ENCODE measurements around the gene ANXA1. TPM values are rescaled to one million over a fixed set of nuclear protein-coding genes. Genes with fewer than 3 reads are reported as not detected.
A peak's percentile ranks its signal among the peaks of the same experiment; 100 is the strongest.
"Not testable (repeated sequence)": the region's sequence is repeated elsewhere in the genome, so short reads cannot be mapped to it uniquely, and the experiment has no call there.

The ANXA1 gene, protein sequence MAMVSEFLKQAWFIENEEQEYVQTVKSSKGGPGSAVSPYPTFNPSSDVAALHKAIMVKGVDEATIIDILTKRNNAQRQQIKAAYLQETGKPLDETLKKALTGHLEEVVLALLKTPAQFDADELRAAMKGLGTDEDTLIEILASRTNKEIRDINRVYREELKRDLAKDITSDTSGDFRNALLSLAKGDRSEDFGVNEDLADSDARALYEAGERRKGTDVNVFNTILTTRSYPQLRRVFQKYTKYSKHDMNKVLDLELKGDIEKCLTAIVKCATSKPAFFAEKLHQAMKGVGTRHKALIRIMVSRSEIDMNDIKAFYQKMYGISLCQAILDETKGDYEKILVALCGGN
- polyA plus RNA-seq (2013), result 1,785 and 1,843 TPM in 2 replicates

DNA sequence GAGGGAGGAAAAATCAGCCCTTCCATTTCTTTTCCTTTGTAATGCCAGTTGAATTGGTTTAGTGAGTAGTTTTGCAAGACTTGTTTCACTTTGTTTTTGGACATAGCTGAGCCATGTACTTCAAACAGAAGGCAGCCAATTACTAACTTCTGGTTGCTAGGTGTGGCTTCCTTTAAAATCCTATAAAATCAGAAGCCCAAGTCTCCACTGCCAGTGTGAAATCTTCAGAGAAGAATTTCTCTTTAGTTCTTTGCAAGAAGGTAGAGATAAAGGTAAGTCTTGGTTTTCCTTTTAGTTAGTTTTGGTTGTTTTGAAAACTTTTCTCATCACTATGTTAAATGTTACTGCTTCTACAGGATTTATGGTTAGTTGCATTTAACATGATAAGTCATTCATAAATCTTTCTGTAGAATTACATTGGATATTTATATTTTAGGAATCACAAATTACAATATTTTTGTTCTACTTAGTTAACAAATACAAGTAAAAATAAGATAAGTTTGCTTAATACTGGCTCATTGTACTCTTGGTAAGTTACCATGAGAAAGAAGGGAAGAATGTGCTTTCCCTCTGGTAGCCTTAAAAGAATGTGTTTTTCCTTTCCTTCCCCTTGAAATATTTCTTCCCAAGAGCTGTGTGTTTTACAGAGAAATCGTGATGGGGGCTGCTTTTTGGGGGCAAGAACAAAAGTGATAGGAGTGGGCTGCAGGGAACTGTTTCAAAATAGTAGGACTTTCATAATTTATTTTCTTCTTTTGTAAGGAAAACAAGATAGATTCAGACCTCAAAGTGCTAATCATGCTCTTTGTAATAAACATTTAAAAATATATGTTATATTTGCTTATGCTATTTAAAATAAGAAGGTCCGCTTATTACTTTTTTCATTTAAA is at the start of gene ANXA1:
TSS of gene ANXA1 (plus strand) at position 213 of the 890 bp plus-strand sequence. CDS start 6,671 bp downstream, outside the sequence.
- peak within 1 kb of the TSS; percentile 93 for H2BK5ac ChIP-seq (ENCODE audit: low read depth, low read length, poor library complexity)
- WGBS (ENCODE audit: extremely low coverage, insufficient coverage, insufficient read length), result no CpG with 5 or more reads among the region's 2 CpGs
- peak within 1 kb of the TSS; percentile 85 for H3K14ac ChIP-seq (ENCODE audit: low read length)
- peak within 1 kb of the TSS; percentile 36 for H3K9ac ChIP-seq (ENCODE audit: low read length)
- DNase-seq, result peak; percentile 51 to 95
- peaks cover 3% of the 10 kb centered on the region in 2 experiments for H3K36me3 ChIP-seq (ENCODE audit: control insufficient read depth in 1 of 2, insufficient read depth in 2 of 2, low read length in 2 of 2)
- no peak within 1 kb of the TSS for H3K4me3 ChIP-seq (ENCODE audit: low read depth, low read length)
- H3K4me1 ChIP-seq (ENCODE audit: control insufficient read depth in 1 of 2, insufficient read depth in 2 of 2, low read length in 2 of 2), result peaks cover 3 to 8% of the 10 kb centered on the region in 2 experiments
- peak within 1 kb of the TSS; percentile 80 for H4K91ac ChIP-seq (ENCODE audit: low read depth, low read length)
- H3K4me2 ChIP-seq (ENCODE audit: low read length), result peak within 1 kb of the TSS; percentile 63
- H3K18ac ChIP-seq (ENCODE audit: low read length), result no peak within 1 kb of the TSS
- H3K27me3 ChIP-seq (ENCODE audit: insufficient read depth, low read length), result no peaks in the 10 kb centered on the region
- no peak within 1 kb of the TSS for H2AK5ac ChIP-seq (ENCODE audit: low read length)
- peak within 1 kb of the TSS; percentile 75 for H3K4ac ChIP-seq (ENCODE audit: low read depth, low read length)
- peak within 1 kb of the TSS; percentile 96 for H2BK120ac ChIP-seq (ENCODE audit: insufficient read depth, low read length, poor library complexity)
- H3K23ac ChIP-seq (ENCODE audit: low read length), result no peak within 1 kb of the TSS
- no peak within 1 kb of the TSS for H2AFZ ChIP-seq (ENCODE audit: insufficient read depth, low read length, poor library complexity)
- peaks cover 10% of the 10 kb centered on the region for H3K79me1 ChIP-seq (ENCODE audit: low read length)
- peak within 1 kb of the TSS; percentile 99 for H2BK12ac ChIP-seq (ENCODE audit: low read length)
- peak within 1 kb of the TSS; percentile 47 for H4K8ac ChIP-seq (ENCODE audit: low read depth, low read length)
- peak within 1 kb of the TSS; percentile 89 for H3K27ac ChIP-seq (ENCODE audit: low read depth, low read length)
- no peaks in the 10 kb centered on the region for H3K9me3 ChIP-seq (ENCODE audit: insufficient read depth, low read depth, low read length)
- H3K79me2 ChIP-seq (ENCODE audit: control insufficient read depth, insufficient read depth, low read length, poor library complexity), result peaks cover 6% of the 10 kb centered on the region
- H4K12ac ChIP-seq (ENCODE audit: low read depth, low read length), result no peak within 1 kb of the TSS

DNA sequence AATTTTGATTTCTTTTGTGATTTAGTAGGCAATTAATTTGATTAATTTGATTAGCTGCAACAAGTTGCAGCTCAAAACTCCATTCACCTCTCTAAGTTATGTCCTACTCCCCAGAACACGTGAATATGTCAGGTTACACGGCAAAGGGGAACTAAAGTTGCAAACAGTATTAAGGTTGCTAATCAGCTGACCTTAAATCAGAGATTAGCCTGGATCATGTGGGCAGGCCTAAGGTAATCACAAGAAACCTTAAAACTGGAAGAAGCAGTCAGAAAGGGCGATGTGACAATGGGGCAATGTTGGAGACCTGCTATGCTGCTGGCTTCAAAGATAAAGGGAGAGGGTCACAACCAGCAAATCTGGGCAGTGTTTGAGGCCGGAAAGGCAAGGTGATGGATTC is 47.3 kb upstream of the ANXA1 start:
- no peaks in the 10 kb centered on the region for H3K79me1 ChIP-seq (ENCODE audit: low read length)
- H3K27ac ChIP-seq (ENCODE audit: low read depth, low read length), result no peak overlapping the region
- no peaks in the 10 kb centered on the region for H3K36me3 ChIP-seq (ENCODE audit: control insufficient read depth in 1 of 2, insufficient read depth in 2 of 2, low read length in 2 of 2)
- no peak overlapping the region for H3K4me2 ChIP-seq (ENCODE audit: low read length)
- H2BK120ac ChIP-seq (ENCODE audit: insufficient read depth, low read length, poor library complexity), result no peak overlapping the region
- no peak overlapping the region for H2AK5ac ChIP-seq (ENCODE audit: low read length)
- no peak overlapping the region for H3K9ac ChIP-seq (ENCODE audit: low read length)
- no peak overlapping the region for H3K18ac ChIP-seq (ENCODE audit: low read length)
- H2AFZ ChIP-seq (ENCODE audit: insufficient read depth, low read length, poor library complexity), result peak overlapping the region; percentile 54
- no peak overlapping the region for H2BK5ac ChIP-seq (ENCODE audit: low read depth, low read length, poor library complexity)
- no CpG with 5 or more reads among the region's 4 CpGs for WGBS (ENCODE audit: extremely low coverage, insufficient coverage, insufficient read length)
- H3K9me3 ChIP-seq (ENCODE audit: insufficient read depth, low read depth, low read length), result no peaks in the 10 kb centered on the region
- no peak overlapping the region for H3K4me3 ChIP-seq (ENCODE audit: low read depth, low read length)
- H3K79me2 ChIP-seq (ENCODE audit: control insufficient read depth, insufficient read depth, low read length, poor library complexity), result no peaks in the 10 kb centered on the region
- no peak for DNase-seq
- H4K12ac ChIP-seq (ENCODE audit: low read depth, low read length), result no peak overlapping the region
- H3K14ac ChIP-seq (ENCODE audit: low read length), result no peak overlapping the region
- no peaks in the 10 kb centered on the region for H3K27me3 ChIP-seq (ENCODE audit: insufficient read depth, low read length)
- no peak overlapping the region for H2BK12ac ChIP-seq (ENCODE audit: low read length)
- no peak overlapping the region for H3K23ac ChIP-seq (ENCODE audit: low read length)
- H4K8ac ChIP-seq (ENCODE audit: low read depth, low read length), result no peak overlapping the region
- no peak overlapping the region for H3K4ac ChIP-seq (ENCODE audit: low read depth, low read length)
- H4K91ac ChIP-seq (ENCODE audit: low read depth, low read length), result no peak overlapping the region
- peaks cover 0 to 3% of the 10 kb centered on the region in 2 experiments for H3K4me1 ChIP-seq (ENCODE audit: control insufficient read depth in 1 of 2, insufficient read depth in 2 of 2, low read length in 2 of 2)

DNA sequence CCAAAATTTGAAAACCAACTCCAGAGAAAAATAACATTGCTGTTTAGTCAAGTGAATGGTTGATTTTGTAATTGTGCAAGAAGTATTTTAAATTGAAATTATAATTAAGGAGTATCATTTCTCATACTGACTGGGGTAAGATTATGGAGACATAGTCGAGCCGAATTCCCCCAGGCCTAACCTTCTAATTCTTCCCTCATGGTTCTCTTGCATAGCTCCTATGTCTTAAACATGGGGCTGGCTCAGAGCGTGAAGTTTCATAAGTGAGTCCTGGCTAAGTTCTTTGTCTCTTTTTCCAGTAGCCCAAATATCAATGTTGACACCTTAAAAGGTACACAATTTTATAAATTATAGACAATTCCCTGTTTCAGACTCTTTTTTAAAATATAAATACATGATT is 46.7 kb upstream of the ANXA1 start:
- no CpG with 5 or more reads among the region's 3 CpGs for WGBS (ENCODE audit: extremely low coverage, insufficient coverage, insufficient read length)
- Histone ChIP-seq H3K9ac (ENCODE audit: low read length) (no peak overlapping the region), H3K79me1 (ENCODE audit: low read length) (no peaks in the 10 kb centered on the region), H3K4ac (ENCODE audit: low read depth, low read length) (no peak overlapping the region), H3K18ac (ENCODE audit: low read length) (no peak overlapping the region), H2BK12ac (ENCODE audit: low read length) (no peak overlapping the region), H3K9me3 (ENCODE audit: insufficient read depth, low read depth, low read length) (no peaks in the 10 kb centered on the region), H3K23ac (ENCODE audit: low read length) (no peak overlapping the region), H4K8ac (ENCODE audit: low read depth, low read length) (no peak overlapping the region), H2BK120ac (ENCODE audit: insufficient read depth, low read length, poor library complexity) (no peak overlapping the region), H2AK5ac (ENCODE audit: low read length) (no peak overlapping the region), H3K14ac (ENCODE audit: low read length) (no peak overlapping the region), H4K12ac (ENCODE audit: low read depth, low read length) (no peak overlapping the region), H2AFZ (ENCODE audit: insufficient read depth, low read length, poor library complexity) (no peak overlapping the region), H2BK5ac (ENCODE audit: low read depth, low read length, poor library complexity) (no peak overlapping the region), H3K27me3 (ENCODE audit: insufficient read depth, low read length) (no peaks in the 10 kb centered on the region), H3K4me1 (ENCODE audit: control insufficient read depth in 1 of 2, insufficient read depth in 2 of 2, low read length in 2 of 2) (peaks cover 0 to 3% of the 10 kb centered on the region in 2 experiments), H3K4me3 (ENCODE audit: low read depth, low read length) (no peak overlapping the region), H3K4me2 (ENCODE audit: low read length) (no peak overlapping the region), H3K36me3 (ENCODE audit: control insufficient read depth in 1 of 2, insufficient read depth in 2 of 2, low read length in 2 of 2) (no peaks in the 10 kb centered on the region), H3K79me2 (ENCODE audit: control insufficient read depth, insufficient read depth, low read length, poor library complexity) (no peaks in the 10 kb centered on the region), H3K27ac (ENCODE audit: low read depth, low read length) (no peak overlapping the region), H4K91ac (ENCODE audit: low read depth, low read length) (no peak overlapping the region)
- no peak for DNase-seq

DNA sequence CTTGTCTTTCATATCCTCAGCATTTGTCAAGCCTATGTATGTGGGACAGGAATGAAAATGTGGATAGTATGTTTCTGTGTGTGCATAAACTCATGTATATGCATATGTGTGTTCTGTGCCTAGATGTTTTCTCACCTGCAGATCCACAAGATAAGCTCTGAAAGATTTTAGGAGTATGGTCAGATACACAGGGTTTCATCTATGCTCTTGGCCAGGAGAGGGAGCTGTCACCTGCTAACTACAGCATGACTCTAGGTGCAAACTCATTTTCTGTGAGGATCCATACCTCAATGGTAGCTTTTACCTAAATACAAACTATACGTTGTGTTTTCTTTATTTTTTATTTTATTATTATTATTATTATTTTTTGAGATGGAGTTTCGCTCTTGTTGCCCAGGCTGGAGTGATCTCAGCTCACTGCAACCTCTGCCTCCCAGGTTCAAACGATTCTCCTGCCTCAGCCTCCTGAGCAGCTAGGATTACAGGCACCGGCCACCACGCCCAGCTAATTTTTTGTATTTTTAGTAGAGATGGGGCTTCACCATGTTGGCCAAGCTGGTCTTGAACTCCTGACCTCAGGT is 44.1 kb upstream of the ANXA1 start:
- not testable (repeated sequence) for H3K4me2 ChIP-seq (ENCODE audit: low read length); H3K4me1 ChIP-seq (ENCODE audit: control insufficient read depth in 1 of 2, insufficient read depth in 2 of 2, low read length in 2 of 2); H2AK5ac ChIP-seq (ENCODE audit: low read length); H3K9ac ChIP-seq (ENCODE audit: low read length); H2BK5ac ChIP-seq (ENCODE audit: low read depth, low read length, poor library complexity); H3K27me3 ChIP-seq (ENCODE audit: insufficient read depth, low read length); H4K8ac ChIP-seq (ENCODE audit: low read depth, low read length); H4K91ac ChIP-seq (ENCODE audit: low read depth, low read length); H3K27ac ChIP-seq (ENCODE audit: low read depth, low read length); H3K18ac ChIP-seq (ENCODE audit: low read length); H3K4ac ChIP-seq (ENCODE audit: low read depth, low read length); H4K12ac ChIP-seq (ENCODE audit: low read depth, low read length); H3K36me3 ChIP-seq (ENCODE audit: control insufficient read depth in 1 of 2, insufficient read depth in 2 of 2, low read length in 2 of 2); H2BK120ac ChIP-seq (ENCODE audit: insufficient read depth, low read length, poor library complexity); H2AFZ ChIP-seq (ENCODE audit: insufficient read depth, low read length, poor library complexity); H3K23ac ChIP-seq (ENCODE audit: low read length); H2BK12ac ChIP-seq (ENCODE audit: low read length); H3K79me2 ChIP-seq (ENCODE audit: control insufficient read depth, insufficient read depth, low read length, poor library complexity); H3K79me1 ChIP-seq (ENCODE audit: low read length); H3K4me3 ChIP-seq (ENCODE audit: low read depth, low read length); H3K14ac ChIP-seq (ENCODE audit: low read length); H3K9me3 ChIP-seq (ENCODE audit: insufficient read depth, low read depth, low read length)
- DNase-seq, result peak; percentile 63 to 81
- WGBS (ENCODE audit: extremely low coverage, insufficient coverage, insufficient read length), result no CpG with 5 or more reads among the region's 5 CpGs

Data from trophoblast cell (in vitro differentiated cells and primary cell).